Uterine smooth muscle cell (primary cell): ENCODE measurements around the gene TXNL4B. TPM values are rescaled to one million over a fixed set of nuclear protein-coding genes. Genes with fewer than 3 reads are reported as not detected.

ENCODE experiments used
- total RNA-seq: library from RNA; depleted of rRNA; stranded (reverse); fragments of >200 nt; gene quantifications from 2 replicates; pipeline ENCODE4 v1.2.3, GENCODE V29; 2014

Gene TXNL4B
- total RNA-seq, result 11.2 and 13.2 TPM in 2 replicates

GRCh38 chr16:72093448-72094265 is at the start of gene TXNL4B, which contains the start of gene DHX38:
Gene TXNL4B, minus strand, starts transcription at chr16:72093620. Its CDS starts 2,871 bp downstream, at chr16:72090749.
Gene DHX38, plus strand, starts transcription at chr16:72093847. Its CDS starts 2,311 bp downstream, at chr16:72096158.

GRCh38 chr16:72054254-72054847 is 39.1 kb downstream of the TXNL4B start, which contains the start of gene HP:
Gene HP, plus strand, starts transcription at chr16:72054505. Its CDS starts 148 bp downstream, at chr16:72054653.

Other genes starting within 250 kb of the TXNL4B start
- 9.1 and 11.1 TPM in 2 replicates for gene ATXN1L, start 247.6 kb downstream of the TXNL4B start, total RNA-seq
- 3.4 and 5.2 TPM in 2 replicates for gene ZNF821, start 209.4 kb downstream of the TXNL4B start, total RNA-seq
- gene IST1, start 198.1 kb downstream of the TXNL4B start, total RNA-seq, result 151 TPM in 2 replicates
- gene PKD1L3, start 93.2 kb downstream of the TXNL4B start, total RNA-seq, result under 0.01 TPM in 1 of 2 replicates, not detected in the other
- gene DHODH, start 84.9 kb downstream of the TXNL4B start, total RNA-seq, result 4.4 and 5.9 TPM in 2 replicates
- 0.11 TPM in 1 of 2 replicates, not detected in the other for gene HP, start 39.1 kb downstream of the TXNL4B start, total RNA-seq
- gene HPR, start 30.4 kb downstream of the TXNL4B start, total RNA-seq, result not detected in 2 replicates
- gene DHX38, start 227 bp upstream of the TXNL4B start, total RNA-seq, result 92.2 and 106 TPM in 2 replicates
- gene PMFBP1, start 78.5 kb upstream of the TXNL4B start, total RNA-seq, result 0.12 and 0.66 TPM in 2 replicates